HepG2 (cell line): ENCODE data around the gene SLC16A3. TPM values are rescaled to one million over a fixed set of nuclear protein-coding genes. Genes with fewer than 3 reads are reported as not detected.

Experiments used
- AGO1 ChIP-seq: fragments of 200-400 bp; formaldehyde crosslinking; IDR thresholded peaks from 2 replicates; pipeline ENCODE4 v1.6.1; 2017; ENCODE audit warnings: mild to moderate bottlenecking, low read depth, low read length, moderate library complexity; ENCODE audit not compliant: poor library complexity, severe bottlenecking
- CC2D1A ChIP-seq: sonication (generic); formaldehyde crosslinking; IDR thresholded peaks from 2 replicates; pipeline ENCODE4 v1.8.1; 2023; ENCODE audit warnings: mild to moderate bottlenecking, missing genetic modification reagents
- CSRNP1 ChIP-seq: sonication (generic); formaldehyde crosslinking; IDR thresholded peaks from 2 replicates; pipeline ENCODE4 v1.8.1; 2023; ENCODE audit warnings: mild to moderate bottlenecking, missing genetic modification reagents
- HES4 ChIP-seq: sonication (generic); formaldehyde crosslinking; IDR thresholded peaks from 2 replicates; pipeline ENCODE4 v1.9.0; 2021; ENCODE audit warnings: mild to moderate bottlenecking, missing genetic modification reagents, borderline replicate concordance
- MIER3 ChIP-seq: IDR thresholded peaks from 2 replicates; pipeline ENCODE4 v1.6.1; 2016; ENCODE audit warnings: missing compliant biosample characterization, borderline replicate concordance
- PLRG1 ChIP-seq: fragments of 450-650 bp; conservative IDR thresholded peaks from 2 replicates; pipeline ENCODE4 v1.6.1; 2016
- SNAI1 ChIP-seq: sonication (generic); formaldehyde crosslinking; IDR thresholded peaks from 2 replicates; pipeline ENCODE4 v1.5.0; 2020; ENCODE audit warnings: mild to moderate bottlenecking, missing genetic modification reagents, borderline replicate concordance
- SNRNP70 ChIP-seq: fragments of 200-400 bp; formaldehyde crosslinking; IDR thresholded peaks from 2 replicates; pipeline ENCODE4 v1.6.1; 2017; ENCODE audit warnings: mild to moderate bottlenecking, low read depth, low read length, moderate library complexity
- SRSF1 ChIP-seq: fragments of 200-400 bp; formaldehyde crosslinking; optimal IDR thresholded peaks from 2 replicates; pipeline ENCODE3; 2017; ENCODE audit warnings: mild to moderate bottlenecking, low read depth, low read length, moderate library complexity
- TBL1XR1 ChIP-seq: fragments of 150-350 bp; IDR thresholded peaks from 2 replicates; pipeline ENCODE4 v1.6.1; 2014; ENCODE audit warnings: borderline replicate concordance, low read length; ENCODE audit not compliant: partially characterized antibody
- ZBTB42 ChIP-seq: sonication (generic); formaldehyde crosslinking; IDR thresholded peaks from 2 replicates; pipeline ENCODE4 v1.5.0; 2020; ENCODE audit warnings: mild to moderate bottlenecking, missing genetic modification reagents
- ZNF468 ChIP-seq: sonication (generic); formaldehyde crosslinking; IDR thresholded peaks from 2 replicates; pipeline ENCODE4 v1.8.0; 2022; ENCODE audit warnings: mild to moderate bottlenecking, moderate library complexity, missing genetic modification reagents
- ZNF768 ChIP-seq: sonication (generic); formaldehyde crosslinking; IDR thresholded peaks from 2 replicates; pipeline ENCODE4 v1.4.0; 2020; ENCODE audit warnings: missing genetic modification reagents
- polyA plus RNA-seq, 8 experiments: library from polyadenylated mRNA; depleted of rRNA in 3 of 8; stranded (reverse) in 7 of 8; unstranded in 1 of 8; fragments of >200 nt; fragmentation: Illumina TruSeq in 4 of 8; extraction: Trizol in 4 of 8; gene quantifications; 2 replicates each; pipeline versions ENCODE4 v1.2.1 to v1.2.3, GENCODE V29; 2011 to 2016; ENCODE audit warnings: low read depth in 4 of 8, missing spikeins in 1 of 8, mixed read lengths in 1 of 8; ENCODE audit not compliant: insufficient read depth in 1 of 8
- total RNA-seq, 5 experiments: library from RNA; depleted of rRNA; stranded (reverse); fragments of >200 nt; fragmentation: Illumina TruSeq; extraction: Trizol; gene quantifications; 2 replicates each; pipeline ENCODE4 v1.2.3, GENCODE V29; 2016; ENCODE audit warnings: low read depth in 1 of 5
- TF ChIP-seq, protein P1 (sequence below): sonication (generic); formaldehyde crosslinking; IDR thresholded peaks from 2 replicates; pipeline ENCODE4 v1.5.0; 2020; ENCODE audit warnings: missing genetic modification reagents, mild to moderate bottlenecking, borderline replicate concordance
- TF ChIP-seq, protein P2 (sequence below): IDR thresholded peaks from 2 replicates; pipeline ENCODE4 v1.6.1; 2016; ENCODE audit warnings: mild to moderate bottlenecking, missing biosample characterization, missing genetic modification reagents
- TF ChIP-seq, protein P3 (sequence below): sonication (generic); formaldehyde crosslinking; IDR thresholded peaks from 2 replicates; pipeline ENCODE4 v1.5.0; 2020; ENCODE audit warnings: mild to moderate bottlenecking, missing genetic modification reagents, borderline replicate concordance

SLC16A3 gene
- total and polyA plus RNA-seq, 2 of the 13 experiments (the other 11 are each of a cell fraction or from before 2014, with no cell fraction given), result 242 to 349 TPM

DNA sequence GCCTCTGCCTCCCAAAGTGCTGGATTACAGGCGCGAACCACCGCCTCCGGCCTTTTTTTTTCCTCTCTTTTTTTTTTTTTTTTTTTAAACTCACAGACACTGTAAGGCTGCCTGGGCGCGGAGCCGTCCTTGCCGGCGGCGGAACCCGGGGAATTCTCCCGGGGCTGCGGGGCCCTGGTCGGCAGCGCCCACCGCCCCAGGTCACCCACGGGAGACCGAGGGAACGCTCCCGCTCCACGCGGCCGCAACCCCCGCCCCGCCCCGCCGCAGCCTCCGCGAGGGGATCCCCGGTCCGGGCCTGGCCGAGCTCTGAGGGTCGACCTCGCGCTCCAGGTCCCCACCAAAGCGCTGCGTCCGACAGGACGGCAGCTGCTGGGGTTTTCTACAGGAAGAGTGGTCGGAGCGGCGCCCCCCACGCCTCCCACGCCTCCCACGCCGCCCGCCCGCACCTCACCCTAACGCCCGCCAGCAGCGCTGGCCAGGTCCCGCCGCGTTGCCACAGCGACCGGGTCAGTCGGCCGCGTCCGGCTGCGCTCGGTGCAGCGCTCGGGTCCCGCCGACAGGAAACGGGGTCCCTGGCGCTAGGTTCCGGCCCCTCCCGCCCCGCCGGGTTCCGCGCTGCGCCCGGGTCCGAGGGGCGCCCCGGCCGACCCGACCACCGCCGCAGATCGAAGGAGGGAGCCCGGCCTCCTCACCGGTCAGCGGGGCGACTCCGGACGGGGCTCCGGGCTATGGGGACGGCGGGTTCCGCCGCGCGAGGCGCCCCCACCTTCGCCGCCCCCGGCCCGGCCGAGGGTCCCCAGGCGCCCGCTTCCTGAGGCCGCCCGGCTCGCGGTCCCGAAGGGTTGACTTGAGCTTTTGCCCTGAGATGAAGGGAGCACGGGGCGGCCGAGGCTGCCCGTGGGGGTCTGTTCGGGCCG is 16.3 kb upstream of the SLC16A3 start, which contains the start of gene CCDC57 (continued):
- TF ChIP-seq TBL1XR1 (peak; percentile 33), CC2D1A (CRISPR knock-in tag) (no peak), CSRNP1 (CRISPR knock-in tag) (peak; percentile 61), MIER3 (CRISPR knock-in tag) (peak; percentile 65; the same call in 1 of the 2 replicates), ZNF468 (CRISPR knock-in tag) (peak; percentile 48), SNAI1 (CRISPR knock-in tag) (no peak), SRSF1 (peak; percentile 23), HES4 (peak; percentile 37; the same call in 1 of the 2 replicates), PLRG1 (no peak), SNRNP70 (no peak), AGO1 (peak; percentile 75), ZBTB42 (CRISPR knock-in tag) (peak; percentile 76; the same call in 1 of the 2 replicates), ZNF768 (CRISPR knock-in tag) (peak; percentile 77)
- TF ChIP-seq, protein P1, sequence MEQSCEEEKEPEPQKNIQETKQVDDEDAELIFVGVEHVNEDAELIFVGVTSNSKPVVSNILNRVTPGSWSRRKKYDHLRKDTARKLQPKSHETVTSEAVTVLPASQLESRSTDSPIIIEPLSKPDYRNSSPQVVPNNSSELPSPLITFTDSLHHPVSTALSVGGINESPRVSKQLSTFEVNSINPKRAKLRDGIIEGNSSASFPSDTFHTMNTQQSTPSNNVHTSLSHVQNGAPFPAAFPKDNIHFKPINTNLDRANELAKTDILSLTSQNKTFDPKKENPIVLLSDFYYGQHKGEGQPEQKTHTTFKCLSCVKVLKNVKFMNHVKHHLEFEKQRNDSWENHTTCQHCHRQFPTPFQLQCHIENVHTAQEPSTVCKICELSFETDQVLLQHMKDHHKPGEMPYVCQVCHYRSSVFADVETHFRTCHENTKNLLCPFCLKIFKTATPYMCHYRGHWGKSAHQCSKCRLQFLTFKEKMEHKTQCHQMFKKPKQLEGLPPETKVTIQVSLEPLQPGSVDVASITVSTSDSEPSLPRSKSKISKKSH (CRISPR knock-in tag), result no peak
- TF ChIP-seq, protein P2, sequence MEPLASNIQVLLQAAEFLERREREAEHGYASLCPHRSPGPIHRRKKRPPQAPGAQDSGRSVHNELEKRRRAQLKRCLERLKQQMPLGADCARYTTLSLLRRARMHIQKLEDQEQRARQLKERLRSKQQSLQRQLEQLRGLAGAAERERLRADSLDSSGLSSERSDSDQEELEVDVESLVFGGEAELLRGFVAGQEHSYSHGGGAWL (CRISPR knock-in tag), result peak; percentile 55
- TF ChIP-seq, protein P3, sequence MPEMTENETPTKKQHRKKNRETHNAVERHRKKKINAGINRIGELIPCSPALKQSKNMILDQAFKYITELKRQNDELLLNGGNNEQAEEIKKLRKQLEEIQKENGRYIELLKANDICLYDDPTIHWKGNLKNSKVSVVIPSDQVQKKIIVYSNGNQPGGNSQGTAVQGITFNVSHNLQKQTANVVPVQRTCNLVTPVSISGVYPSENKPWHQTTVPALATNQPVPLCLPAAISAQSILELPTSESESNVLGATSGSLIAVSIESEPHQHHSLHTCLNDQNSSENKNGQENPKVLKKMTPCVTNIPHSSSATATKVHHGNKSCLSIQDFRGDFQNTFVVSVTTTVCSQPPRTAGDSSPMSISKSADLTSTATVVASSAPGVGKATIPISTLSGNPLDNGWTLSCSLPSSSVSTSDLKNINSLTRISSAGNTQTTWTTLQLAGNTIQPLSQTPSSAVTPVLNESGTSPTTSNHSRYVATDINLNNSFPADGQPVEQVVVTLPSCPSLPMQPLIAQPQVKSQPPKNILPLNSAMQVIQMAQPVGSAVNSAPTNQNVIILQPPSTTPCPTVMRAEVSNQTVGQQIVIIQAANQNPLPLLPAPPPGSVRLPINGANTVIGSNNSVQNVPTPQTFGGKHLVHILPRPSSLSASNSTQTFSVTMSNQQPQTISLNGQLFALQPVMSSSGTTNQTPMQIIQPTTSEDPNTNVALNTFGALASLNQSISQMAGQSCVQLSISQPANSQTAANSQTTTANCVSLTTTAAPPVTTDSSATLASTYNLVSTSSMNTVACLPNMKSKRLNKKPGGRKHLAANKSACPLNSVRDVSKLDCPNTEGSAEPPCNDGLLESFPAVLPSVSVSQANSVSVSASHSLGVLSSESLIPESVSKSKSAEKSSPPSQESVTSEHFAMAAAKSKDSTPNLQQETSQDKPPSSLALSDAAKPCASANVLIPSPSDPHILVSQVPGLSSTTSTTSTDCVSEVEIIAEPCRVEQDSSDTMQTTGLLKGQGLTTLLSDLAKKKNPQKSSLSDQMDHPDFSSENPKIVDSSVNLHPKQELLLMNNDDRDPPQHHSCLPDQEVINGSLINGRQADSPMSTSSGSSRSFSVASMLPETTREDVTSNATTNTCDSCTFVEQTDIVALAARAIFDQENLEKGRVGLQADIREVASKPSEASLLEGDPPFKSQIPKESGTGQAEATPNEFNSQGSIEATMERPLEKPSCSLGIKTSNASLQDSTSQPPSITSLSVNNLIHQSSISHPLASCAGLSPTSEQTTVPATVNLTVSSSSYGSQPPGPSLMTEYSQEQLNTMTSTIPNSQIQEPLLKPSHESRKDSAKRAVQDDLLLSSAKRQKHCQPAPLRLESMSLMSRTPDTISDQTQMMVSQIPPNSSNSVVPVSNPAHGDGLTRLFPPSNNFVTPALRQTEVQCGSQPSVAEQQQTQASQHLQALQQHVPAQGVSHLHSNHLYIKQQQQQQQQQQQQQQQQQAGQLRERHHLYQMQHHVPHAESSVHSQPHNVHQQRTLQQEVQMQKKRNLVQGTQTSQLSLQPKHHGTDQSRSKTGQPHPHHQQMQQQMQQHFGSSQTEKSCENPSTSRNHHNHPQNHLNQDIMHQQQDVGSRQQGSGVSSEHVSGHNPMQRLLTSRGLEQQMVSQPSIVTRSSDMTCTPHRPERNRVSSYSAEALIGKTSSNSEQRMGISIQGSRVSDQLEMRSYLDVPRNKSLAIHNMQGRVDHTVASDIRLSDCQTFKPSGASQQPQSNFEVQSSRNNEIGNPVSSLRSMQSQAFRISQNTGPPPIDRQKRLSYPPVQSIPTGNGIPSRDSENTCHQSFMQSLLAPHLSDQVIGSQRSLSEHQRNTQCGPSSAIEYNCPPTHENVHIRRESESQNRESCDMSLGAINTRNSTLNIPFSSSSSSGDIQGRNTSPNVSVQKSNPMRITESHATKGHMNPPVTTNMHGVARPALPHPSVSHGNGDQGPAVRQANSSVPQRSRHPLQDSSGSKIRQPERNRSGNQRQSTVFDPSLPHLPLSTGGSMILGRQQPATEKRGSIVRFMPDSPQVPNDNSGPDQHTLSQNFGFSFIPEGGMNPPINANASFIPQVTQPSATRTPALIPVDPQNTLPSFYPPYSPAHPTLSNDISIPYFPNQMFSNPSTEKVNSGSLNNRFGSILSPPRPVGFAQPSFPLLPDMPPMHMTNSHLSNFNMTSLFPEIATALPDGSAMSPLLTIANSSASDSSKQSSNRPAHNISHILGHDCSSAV (CRISPR knock-in tag), result no peak; the same call in 1 of the 2 replicates
